CD4-positive, alpha-beta T cell treated with Interleukin-15 for 4 hours (primary cell): ENCODE measurements around the gene MALRD1.

Source experiments
- DNase-seq: peaks from one replicate; pipeline ENCODE4 v3.0.0-alpha.2; 2020; ENCODE audit warnings: low spot score

Gene MALRD1

DNA sequence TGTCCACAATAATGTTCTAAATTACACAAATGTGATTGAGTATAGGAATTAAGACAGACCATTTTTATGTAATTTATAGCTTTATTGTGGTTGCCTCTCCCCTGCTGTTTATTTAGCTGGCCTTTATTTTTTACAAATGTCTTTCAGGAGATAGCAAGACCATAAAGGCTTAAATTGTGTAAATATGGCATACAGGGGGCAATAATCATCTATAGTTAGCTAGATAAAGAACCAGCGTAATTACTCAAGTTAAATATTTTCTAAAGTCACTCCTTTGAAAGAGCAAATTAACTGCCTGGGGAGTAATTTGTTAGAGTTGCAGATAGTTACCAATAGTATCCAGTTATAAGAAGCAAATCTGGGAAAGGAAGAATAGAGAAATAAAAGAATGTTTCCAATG is at the start of gene MALRD1:
Gene MALRD1, plus strand, starts transcription at position 313 of the 400 bp plus-strand sequence. CDS start 138 bp downstream, outside the sequence.
- DNase-seq: no peak

- no peak for DNase-seq
Observed at GRCh38 chr10:19003341-19003740, 45.3 kb upstream of the MALRD1 start.

GRCh38 chr10:19012111-19012510 is 36.5 kb upstream of the MALRD1 start:
- DNase-seq: no peak

GRCh38 chr10:19014034-19014433 is 34.6 kb upstream of the MALRD1 start:
- no peak for DNase-seq

GRCh38 chr10:19014498-19014897 is 34.1 kb upstream of the MALRD1 start:
- no peak for DNase-seq

GRCh38 chr10:19017116-19017890 is 31.3 kb upstream of the MALRD1 start:
- DNase-seq: no peak

DNA sequence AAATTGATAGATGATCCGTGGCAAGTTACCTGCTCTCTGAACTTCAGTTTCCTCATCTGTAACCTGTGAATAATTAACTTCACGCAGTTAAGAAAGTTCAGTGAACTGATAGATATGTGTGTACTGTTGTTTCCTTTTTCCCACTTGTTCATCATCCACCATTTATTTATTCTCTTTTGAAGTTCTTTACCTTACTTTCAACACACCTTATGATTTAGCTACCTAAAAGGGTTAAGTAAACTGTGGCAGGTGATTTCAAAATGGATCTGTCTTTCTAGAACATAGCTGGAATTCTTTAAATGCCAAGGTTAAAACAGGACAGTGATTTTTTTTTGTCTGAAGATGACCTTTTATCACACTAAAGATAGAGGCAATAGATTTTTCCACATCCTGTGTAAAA is 27.4 kb upstream of the MALRD1 start:
- no peak for DNase-seq

GRCh38 chr10:19024611-19025010 is 24.0 kb upstream of the MALRD1 start:
- DNase-seq: no peak

GRCh38 chr10:19031763-19032162 is 16.8 kb upstream of the MALRD1 start:
- no peak for DNase-seq

GRCh38 chr10:19033741-19034140 is 14.9 kb upstream of the MALRD1 start:
- no peak for DNase-seq

DNA sequence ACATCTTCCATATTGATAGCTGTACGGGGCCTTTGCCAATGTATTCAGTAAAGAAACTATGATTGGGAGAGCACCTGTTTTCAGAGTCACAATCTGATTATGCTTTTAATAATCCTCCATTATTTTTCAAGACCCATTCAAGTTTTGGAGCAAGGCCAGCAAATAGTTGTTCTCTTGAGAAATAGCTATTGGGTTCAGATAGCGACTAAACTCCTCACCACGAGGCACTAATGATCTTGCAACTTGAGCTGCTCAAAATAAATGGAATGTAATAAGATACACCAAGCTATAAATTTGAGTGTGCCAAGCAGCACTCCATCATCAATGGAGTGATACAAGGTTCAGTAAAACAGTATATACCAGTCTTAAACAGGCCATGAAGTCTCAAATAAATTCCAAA is 7.4 kb upstream of the MALRD1 start:
- no peak for DNase-seq

- no peak for DNase-seq
Observed at GRCh38 chr10:19043431-19043830, 5.2 kb upstream of the MALRD1 start.

DNA sequence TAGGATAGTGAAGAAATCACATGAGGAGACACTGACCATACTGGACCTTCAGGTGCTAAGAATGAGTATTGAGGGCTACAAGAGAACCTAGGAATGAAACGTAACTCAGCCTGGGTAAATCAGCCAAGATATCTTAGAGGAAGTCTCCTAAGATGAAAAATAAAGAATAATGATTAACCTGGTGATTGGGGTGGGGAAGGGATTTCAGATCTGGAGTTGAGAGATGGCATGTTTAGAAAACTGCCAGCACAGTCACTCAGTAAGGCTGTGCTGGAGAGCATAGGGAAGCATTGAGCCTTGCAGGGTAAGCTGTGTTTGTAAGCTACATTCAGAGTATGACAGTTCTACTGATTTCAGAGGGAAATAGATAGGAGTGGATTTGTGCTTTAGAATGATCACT is 1.9 kb upstream of the MALRD1 start:
- DNase-seq: no peak

DNA sequence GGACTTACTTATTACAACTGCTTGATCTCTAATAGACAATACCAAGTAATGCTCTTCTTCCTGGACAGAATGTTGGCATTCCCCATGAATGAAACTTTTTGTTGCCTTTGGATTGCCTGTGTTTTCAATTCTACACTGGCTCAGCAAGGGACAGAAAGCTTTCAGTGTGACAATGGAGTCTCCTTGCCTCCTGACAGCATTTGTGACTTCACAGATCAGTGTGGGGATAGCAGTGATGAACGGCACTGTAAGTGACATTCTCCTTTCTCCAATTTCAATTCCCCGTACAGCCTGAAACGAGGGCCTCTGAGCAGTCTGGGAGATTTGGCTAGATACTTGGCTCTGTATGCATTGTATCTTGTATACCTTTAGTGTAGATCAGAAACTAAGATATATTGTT is 290 bp downstream of the MALRD1 start:
- DNase-seq: no peak

- no peak for DNase-seq
Observed at GRCh38 chr10:19049567-19049966, 966 bp downstream of the MALRD1 start.

DNA sequence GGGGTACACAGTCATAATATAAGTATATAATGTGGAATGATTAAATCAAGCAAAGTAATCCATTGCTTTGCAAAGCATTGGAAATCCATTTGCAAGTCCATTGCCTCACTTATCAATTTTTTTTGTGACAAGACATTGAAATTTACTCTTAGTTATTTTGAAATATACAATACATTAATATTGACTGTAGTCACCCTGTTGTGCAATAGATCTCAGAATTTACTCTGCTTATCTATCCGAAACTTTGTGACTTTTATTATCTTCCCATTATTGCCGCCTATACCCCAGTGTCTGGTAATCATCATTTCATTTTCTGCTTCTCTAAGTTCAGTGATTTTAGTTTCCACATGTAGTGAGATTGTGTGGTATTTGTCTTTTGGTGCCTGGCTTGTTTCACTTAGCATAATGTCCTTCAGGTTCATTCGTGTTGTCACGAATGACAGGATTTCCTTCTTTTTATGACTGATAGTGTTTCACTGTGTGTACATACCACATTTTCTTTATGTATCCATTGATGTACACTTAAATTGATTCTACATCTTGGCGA is 5.8 kb downstream of the MALRD1 start:
- DNase-seq: no peak

DNA sequence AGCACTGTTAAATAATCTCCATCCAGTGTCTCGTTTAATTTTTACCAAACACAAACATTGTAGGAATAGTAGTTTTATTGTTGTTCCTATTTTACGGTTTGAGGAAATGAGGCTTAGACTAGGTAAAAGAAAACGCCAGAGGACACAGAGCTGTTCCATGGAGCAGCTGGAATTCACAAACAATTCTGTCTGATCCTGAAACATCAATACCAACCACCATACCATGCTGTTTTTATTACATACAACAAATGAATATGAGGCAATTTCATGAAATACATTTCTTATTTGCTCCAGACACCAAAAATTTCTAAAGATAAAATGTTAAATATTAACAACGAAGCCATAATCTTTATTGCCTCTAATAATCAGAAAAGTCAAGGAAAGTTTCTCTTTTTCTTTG is 9.4 kb downstream of the MALRD1 start:
- no peak for DNase-seq

DNA sequence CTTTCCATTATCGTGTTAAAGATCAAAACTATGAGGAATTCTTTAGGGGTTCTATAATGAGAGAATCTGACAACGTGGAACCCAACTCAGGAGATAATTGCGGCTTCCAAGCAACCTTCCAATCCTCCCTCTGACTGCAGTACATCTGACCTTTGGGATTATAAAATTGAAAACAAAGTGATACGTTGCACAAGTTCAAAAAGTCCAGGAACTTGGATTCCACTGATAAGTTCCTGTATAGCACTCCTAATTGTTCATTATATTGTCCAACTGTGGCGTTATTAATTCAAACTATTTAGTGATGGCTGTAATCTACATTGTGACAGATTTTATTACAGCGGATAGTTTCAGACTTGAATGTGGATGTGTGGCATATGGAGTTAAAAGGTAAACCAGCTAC is 15.4 kb downstream of the MALRD1 start:
- no peak for DNase-seq

- no peak for DNase-seq
Observed at GRCh38 chr10:19071946-19072345, 23.3 kb downstream of the MALRD1 start.

DNA sequence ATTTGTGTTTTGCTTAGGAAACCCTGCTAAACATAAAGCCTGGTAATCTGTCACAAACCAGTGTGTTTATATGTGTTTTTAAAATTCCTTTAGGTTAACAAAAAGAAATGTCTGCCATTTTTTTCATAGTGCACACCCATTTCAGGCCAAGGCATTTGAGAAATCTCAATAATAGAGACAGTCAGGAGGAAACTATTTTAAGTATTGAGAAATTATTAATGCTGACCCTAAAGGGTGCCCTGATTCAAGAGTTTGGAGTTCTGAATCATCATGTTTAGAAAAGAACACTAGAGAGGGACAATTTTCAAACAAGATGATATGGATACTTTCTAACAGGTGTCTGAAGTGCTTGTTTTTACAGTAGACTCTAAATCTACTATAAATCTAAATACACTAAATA is 28.7 kb downstream of the MALRD1 start:
- DNase-seq: no peak

GRCh38 chr10:19096501-19097073 is 48.0 kb downstream of the MALRD1 start:
- no peak for DNase-seq

DNA sequence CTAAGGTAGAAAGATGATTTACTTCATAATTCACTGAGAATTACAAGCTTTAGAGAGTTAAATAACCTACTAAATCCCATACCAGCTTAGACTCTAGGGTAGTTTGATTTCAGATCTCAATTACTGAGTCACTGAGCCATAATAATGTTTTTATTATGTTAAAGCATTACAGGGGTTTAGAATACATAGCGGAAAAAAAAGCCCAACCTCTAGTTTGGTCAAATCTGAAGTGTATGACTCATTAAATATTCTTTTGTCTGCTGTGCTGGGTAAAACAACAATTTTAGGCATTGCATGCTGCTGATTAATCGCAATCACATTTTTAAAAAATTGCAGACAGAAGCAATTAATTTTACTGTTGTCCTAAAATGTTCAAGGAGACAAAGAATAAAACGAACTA is 48.5 kb downstream of the MALRD1 start:
- DNase-seq: no peak

GRCh38 chr10:19098803-19099202 is 50.2 kb downstream of the MALRD1 start:
- DNase-seq: no peak

DNA sequence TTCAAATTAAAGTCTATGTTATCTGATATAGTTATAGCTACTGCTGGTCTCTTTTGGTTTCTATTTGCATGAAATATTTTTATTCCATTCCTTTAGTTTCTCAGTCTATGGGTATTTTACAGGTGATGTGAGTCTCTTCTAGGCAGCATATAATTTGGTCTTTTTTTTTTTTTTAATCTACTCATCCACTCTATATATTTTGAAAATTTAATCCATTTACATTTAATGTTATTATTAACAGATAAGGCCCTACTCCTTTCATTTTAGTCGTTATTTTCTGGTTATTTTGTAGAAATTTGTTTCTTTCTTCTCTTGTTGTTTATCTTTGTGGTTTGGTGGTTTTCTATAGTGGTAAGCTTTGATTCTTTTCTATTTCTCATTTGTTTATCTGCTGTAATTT is 58.8 kb downstream of the MALRD1 start:
- DNase-seq: no peak
